Urinary bladder (tissue), 4 donors: ENCODE data around the gene DNALI1. TPM values are rescaled to one million over a fixed set of nuclear protein-coding genes. Genes with fewer than 3 reads are reported as not detected.
A peak's percentile ranks its signal among the peaks of the same experiment; 100 is the strongest.
"Not testable (repeated sequence)": the region's sequence is repeated elsewhere in the genome, so short reads cannot be mapped to it uniquely, and the experiment has no call there.

Source experiments
- DNase-seq: peaks from one replicate; pipeline ENCODE4 v3.0.0-alpha.2; 2015; ENCODE audit errors: extremely low spot score
- H3K27ac ChIP-seq: one replicate; pipeline ENCODE4 v1.5.1; 2013; ENCODE audit warnings: low read depth, mild to moderate bottlenecking, moderate library complexity
- H3K36me3 ChIP-seq: one replicate; pipeline ENCODE4 v1.6.1; 2013; ENCODE audit warnings: mild to moderate bottlenecking, moderate library complexity; ENCODE audit not compliant: insufficient read depth
- H3K4me1 ChIP-seq: one replicate; pipeline ENCODE4 v1.6.1; 2013; ENCODE audit warnings: mild to moderate bottlenecking, moderate library complexity; ENCODE audit not compliant: insufficient read depth
- H3K4me3 ChIP-seq: one replicate; pipeline ENCODE4 v1.5.1; 2013; ENCODE audit warnings: low read depth, low read length
- WGBS: extraction: QIAGEN DNeasy Blood & Tissue Kit; methylation state at CpG from one replicate; pipeline ENCODE4 v1.1.7; 2013; 5-methylcytosine and 5-hydroxymethylcytosine counted together
- polyA plus RNA-seq: library from polyadenylated mRNA; stranded (reverse); fragments of 200-250 nt; gene quantifications from one replicate; pipeline ENCODE4 v1.2.3, GENCODE V29; 2013
- total RNA-seq: library from RNA; depleted of rRNA; stranded (reverse); fragments of >200 nt; gene quantifications from one replicate; pipeline ENCODE4 v1.2.3, GENCODE V29; 2014
- donor health status: healthy with polysubstance abuse.
- donor health status: healthy.

DNALI1 gene
- total and polyA plus RNA-seq, 2 donors: 2.0 to 8.8 TPM

DNA sequence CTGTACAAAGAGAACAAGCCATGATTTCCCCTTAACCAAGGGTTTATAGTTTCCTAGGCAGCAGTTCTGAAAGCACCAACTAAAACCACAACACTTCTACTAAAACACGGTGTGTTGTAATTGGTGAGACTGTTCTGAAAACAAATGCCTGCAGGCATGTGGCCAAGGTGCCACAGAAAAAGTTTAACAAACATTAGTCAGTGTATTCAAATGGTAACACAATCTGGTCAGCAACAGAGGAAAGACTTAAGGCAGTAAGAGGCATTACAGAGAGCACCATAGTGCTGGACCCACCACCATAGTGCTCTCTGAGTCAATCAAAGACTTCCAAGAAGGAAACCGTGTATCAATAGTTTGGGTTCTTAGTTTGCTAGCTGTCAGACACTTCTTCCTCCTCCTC lies 19.4 kb upstream of the DNALI1 start:
- no peak overlapping the region for H3K27ac ChIP-seq
- no peaks in the 10 kb centered on the region for H3K4me1 ChIP-seq
- no peak overlapping the region for H3K4me3 ChIP-seq
- 87% methylated on average over 2 of the region's 2 CpGs for WGBS
- DNase-seq: no peak
- no peaks in the 10 kb centered on the region for H3K36me3 ChIP-seq

DNA sequence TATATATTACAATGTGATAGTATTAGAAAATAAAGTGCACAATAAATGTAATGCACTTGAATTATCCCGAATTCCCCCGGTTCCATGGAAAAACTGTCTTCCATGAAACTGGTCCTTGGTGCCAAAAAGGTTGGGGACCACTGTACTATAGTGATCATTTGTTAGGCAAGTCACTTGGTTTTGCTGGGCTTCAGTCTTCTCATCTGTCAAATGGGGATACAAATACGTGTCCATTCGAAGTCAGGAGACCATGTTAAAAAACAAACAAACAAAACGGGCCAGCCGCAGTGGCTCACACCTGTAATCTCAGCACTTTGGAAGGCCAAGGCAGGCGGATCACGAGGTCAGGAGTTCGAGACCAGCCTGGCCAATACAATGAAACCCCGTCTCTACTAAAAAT lies 17.6 kb upstream of the DNALI1 start:
- H3K4me1 ChIP-seq, H3K36me3 ChIP-seq, H3K4me3 ChIP-seq, DNase-seq, H3K27ac ChIP-seq: not testable (repeated sequence)
- 92% methylated on average over 10 of the region's 10 CpGs for WGBS

DNA sequence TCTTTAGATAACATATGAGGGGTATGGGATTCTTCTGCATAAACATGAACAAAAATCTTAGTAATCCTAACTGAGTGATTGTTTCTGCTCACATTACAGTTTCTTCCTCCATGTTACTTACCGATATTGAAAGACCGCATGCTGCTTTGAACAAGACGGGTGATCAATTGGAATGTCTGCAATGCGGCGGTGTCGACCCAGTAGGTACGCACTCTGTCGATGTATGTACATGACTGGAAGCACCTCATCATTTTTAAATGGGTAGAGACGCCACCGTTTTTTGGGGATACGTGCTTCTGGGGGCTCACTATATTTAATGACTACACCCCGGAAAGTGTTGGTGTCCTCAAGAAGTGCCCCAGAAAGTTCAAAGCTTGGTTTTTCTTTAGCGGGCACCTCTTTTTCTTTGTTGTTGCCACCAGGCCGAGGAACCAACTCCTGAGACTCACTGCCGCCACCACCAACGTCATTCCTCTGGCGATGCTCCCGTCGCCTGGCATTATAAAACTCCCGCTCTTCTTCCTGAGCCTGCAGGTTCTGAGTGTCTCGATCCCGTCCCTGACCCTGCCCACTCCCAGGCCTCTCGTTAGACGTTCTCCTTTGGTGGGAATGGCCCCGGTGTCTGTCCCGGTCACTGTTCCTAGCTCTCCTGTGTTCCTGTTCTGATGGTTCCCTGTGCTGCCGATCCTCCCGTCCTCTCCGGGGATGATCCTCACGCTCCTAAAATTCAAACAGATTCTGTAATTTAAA lies 16.5 kb upstream of the DNALI1 start:
- DNase-seq: no peak
- H3K36me3 ChIP-seq: no peaks in the 10 kb centered on the region
- 95% methylated on average over 30 of the region's 30 CpGs for whole genome bisulfite sequencing
- no peaks in the 10 kb centered on the region for H3K4me1 ChIP-seq
- H3K4me3 ChIP-seq: no peak overlapping the region
- no peak overlapping the region for H3K27ac ChIP-seq

DNA sequence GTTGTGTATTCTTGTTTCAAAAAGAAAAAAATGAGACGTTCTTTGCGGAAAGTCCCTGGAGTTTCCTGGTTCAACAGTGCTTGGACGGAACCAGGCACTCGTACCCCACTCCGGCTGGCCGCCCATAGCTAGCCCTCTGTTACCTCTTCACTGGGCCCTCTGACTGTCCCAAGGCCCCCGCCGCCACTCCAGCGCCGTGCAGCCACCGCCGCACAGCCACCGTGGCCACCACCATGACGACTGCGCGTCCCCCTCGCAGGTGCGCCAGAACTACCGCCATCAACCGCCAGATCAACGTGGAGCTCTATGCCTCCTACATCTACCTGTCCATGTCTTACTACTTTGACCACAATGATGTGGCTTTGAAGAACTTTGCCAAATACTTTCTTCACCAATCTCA lies 12.2 kb upstream of the DNALI1 start:
- 98% methylated on average over 21 of the region's 21 CpGs for WGBS
- DNase-seq: no peak
- H3K36me3 ChIP-seq: peaks cover 3% of the 10 kb centered on the region
- H3K4me1 ChIP-seq: no peaks in the 10 kb centered on the region
- no peak overlapping the region for H3K27ac ChIP-seq
- H3K4me3 ChIP-seq: no peak overlapping the region

DNA sequence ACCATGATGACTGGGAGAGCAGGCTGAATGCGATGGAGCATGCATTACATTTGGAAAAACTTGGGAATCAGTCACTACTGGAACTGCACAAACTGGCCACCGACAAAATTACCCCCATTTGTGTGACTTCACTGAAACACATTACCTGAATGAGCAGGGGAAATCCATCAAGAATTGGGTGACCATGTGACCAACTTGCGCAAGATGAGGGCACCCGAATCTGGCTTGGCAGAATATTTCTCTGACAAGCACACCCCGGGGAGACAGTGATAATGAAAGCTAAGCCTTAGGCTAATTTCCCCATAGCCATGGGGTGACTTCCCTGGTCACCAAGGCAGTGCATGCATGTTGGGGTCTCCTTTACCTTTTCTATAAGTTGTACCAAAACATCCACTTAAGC lies 11.7 kb upstream of the DNALI1 start:
- DNase-seq: no peak
- no peaks in the 10 kb centered on the region for H3K4me1 ChIP-seq
- no peak overlapping the region for H3K27ac ChIP-seq
- 84% methylated on average over 5 of the region's 5 CpGs for WGBS
- peaks cover 3% of the 10 kb centered on the region for H3K36me3 ChIP-seq
- no peak overlapping the region for H3K4me3 ChIP-seq

DNA sequence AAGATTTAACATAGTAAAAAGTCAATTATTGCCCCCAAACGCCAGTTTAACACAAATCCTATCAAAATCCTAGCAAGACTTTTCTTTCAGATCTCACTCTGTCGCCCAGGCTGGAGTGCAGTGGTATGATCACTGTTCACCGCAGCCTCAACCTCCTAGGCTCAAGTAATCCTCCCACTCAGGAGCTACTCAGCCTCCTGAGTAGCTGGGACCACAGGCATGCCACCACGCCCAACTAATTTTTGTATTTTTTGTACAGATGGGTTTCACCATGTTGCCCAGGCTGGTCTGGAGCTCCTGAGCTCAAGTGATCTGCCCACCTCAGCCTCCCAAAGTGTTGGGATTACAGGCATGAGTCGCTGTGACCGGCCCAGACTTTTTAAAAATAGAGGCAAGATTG lies 7.4 kb upstream of the DNALI1 start:
- Histone ChIP-seq H3K36me3 (peaks cover 3% of the 10 kb centered on the region), H3K4me3 (no peak overlapping the region)
- 94% methylated on average over 6 of the region's 6 CpGs for WGBS

DNA sequence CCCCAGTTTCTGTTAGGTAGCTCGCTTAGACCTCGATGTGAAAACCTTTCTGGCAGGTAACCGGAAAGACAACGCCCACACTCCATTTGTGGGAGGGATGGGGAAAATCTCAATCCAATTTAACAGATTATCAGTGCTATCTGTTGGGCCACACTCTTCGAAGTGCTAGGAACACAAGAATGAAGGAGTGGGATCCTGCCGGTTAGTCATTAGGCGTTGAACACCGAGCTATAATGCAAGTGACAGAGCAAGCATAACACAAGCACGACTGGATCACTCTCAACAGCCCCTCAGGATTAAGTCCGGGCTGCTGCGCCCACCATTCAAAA lies 3.2 kb upstream of the DNALI1 start:
- H3K4me1 ChIP-seq: no peaks in the 10 kb centered on the region
- no peak for DNase-seq
- H3K27ac ChIP-seq: no peak overlapping the region
- WGBS: 4% methylated on average over 11 of the region's 11 CpGs
- H3K36me3 ChIP-seq: no peaks in the 10 kb centered on the region
- H3K4me3 ChIP-seq: peak overlapping the region; percentile 91

More for the DNA sequence above, 7.4 kb upstream of the DNALI1 start:
- DNase-seq: no peak
- H3K4me1 ChIP-seq: no peaks in the 10 kb centered on the region
- no peak overlapping the region for H3K27ac ChIP-seq

DNA sequence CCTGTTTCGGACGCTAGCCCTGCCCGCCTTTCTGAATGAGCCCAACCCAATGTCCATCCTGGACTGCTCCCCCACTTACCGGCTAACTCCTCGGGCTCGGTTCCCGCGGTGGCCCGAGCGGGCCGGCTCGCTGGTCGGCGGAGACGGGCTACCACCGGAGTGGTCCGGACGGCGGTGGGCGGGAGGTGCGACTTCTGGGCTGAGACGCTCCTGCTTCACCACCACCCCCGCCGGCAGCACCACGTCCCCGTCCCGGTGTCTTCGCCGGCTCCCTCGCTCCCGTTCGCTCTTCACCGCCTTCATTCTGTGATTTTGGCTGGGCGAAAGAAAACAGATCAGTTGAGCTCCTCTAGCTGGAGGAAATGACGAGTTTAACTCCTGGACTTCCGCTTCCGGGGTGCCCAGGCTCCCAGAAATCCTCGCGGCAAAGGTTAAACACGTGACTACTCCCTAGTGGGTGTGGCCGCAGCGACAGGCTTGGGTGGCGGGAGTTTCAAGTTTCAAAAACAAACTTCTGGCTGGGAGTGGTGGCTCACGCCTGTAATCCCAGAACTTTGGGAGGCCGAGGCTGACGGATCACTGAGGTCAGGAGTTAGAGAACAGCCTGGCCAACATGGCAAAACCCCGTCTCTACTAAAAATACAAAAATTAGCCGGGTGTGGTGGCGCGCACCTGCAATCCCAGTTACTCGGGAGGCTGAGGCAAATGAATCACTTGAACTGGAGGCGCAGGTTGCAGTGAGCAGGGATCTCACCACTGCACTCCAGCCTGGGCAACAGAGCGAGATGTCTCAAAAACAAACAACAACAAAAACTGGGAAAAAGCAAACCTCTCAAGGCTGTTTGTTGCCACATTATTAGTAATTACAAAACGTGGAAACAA lies 2.6 kb upstream of the DNALI1 start, which contains the start of gene SNIP1:
TSS of gene SNIP1 (minus strand) at position 367 of the 882 bp plus-strand sequence. CDS start at position 303, 64 bp downstream.
- 13% methylated on average over 54 of the region's 54 CpGs for WGBS
- peak; percentile 90 for DNase-seq
- no peaks in the 10 kb centered on the region for H3K36me3 ChIP-seq
- H3K4me1 ChIP-seq: no peaks in the 10 kb centered on the region
- peak within 1 kb of the TSS; percentile 91 for H3K4me3 ChIP-seq
- peak within 1 kb of the TSS; percentile 91 for H3K27ac ChIP-seq

DNA sequence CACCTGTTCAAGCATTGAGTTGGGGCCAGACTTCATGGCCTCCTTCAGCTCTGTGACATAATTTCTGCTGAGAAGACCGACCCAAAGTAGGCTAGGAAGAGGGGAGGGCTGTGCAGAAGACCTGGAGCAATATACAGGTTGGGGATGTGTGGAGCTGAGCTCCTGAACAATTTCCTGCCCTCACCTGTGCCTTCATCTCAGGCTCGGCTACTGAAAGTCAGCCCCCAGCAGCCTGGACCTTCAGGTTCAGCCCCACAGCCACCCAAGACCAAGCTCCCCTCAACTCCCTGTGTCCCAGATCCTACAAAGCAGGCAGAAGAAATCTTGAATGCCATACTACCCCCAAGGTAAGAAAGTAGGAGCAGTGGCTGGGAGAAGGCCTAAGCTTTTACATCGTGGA lies 662 bp downstream of the DNALI1 start:
- WGBS: 80% methylated on average over 3 of the region's 3 CpGs
- DNase-seq: no peak
- Histone ChIP-seq H3K27ac (no peak overlapping the region), H3K36me3 (no peaks in the 10 kb centered on the region), H3K4me3 (no peak overlapping the region), H3K4me1 (no peaks in the 10 kb centered on the region)

DNA sequence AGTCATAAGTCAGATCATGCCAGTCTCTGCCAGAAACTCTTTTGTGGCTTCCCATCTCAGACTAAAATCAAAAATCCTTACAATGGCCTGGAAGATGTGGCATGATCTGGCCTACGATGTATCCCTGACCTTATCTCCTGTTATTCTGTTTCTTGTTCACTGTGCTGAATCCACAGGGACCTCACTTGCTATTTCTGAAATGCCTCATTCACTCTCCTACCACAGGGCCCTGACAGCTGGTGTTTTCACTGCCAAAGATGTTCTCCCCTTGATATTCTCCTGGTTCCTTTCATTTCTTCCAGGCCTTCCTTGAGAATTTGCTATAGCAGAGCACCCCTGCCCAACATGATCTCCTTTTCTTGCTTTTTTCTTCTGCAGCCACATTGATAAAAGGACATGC lies 1.7 kb downstream of the DNALI1 start:
- Histone ChIP-seq H3K27ac (no peak overlapping the region), H3K36me3 (no peaks in the 10 kb centered on the region), H3K4me1 (no peaks in the 10 kb centered on the region), H3K4me3 (no peak overlapping the region)
- 84% methylated on average over 1 of the region's 1 CpG for WGBS
- DNase-seq: no peak

DNA sequence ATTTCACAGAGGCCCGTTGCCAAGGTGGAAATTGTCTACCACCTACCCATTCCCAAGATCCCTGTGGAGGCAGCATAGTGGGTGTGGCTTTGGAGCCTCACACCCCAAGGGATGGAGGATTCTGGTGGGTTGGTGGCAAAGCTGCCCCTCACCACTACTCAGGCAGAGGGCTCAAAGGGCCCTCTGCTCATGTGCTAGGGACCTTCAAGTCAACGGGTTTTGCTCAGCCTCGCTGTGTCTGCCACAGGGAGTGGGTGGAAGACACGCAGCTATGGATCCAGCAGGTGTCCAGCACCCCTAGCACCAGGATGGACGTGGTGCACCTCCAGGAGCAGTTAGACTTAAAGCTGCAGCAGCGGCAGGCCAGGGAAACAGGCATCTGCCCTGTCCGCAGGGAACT lies 2.3 kb downstream of the DNALI1 start:
- DNase-seq: no peak

DNA sequence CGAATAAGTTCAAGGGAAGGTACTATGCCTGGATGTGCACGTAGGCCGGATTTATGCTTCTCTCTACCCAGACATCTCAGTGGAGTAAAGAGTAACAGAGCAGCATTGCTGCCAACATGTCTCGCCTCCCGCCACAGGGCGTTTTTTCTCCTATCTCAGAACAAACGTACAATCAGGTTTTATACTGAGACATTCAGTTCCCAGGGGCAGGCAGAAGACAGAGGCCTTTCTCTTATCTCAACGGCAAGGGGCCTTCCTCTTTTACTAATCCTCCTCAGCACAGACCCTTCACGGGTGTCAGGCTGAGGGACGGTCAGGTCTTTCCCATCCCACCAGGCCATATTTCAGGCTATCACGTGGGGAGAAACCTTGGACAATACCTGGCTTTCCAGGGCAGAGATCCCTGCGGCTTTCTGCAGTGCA lies 3.2 kb downstream of the DNALI1 start:
- not testable (repeated sequence) for H3K36me3 ChIP-seq, DNase-seq, H3K4me3 ChIP-seq, H3K27ac ChIP-seq, H3K4me1 ChIP-seq
- 61% methylated on average over 12 of the region's 12 CpGs for WGBS

More for the DNA sequence above, 2.3 kb downstream of the DNALI1 start:
- no peaks in the 10 kb centered on the region for H3K36me3 ChIP-seq
- H3K4me1 ChIP-seq: no peaks in the 10 kb centered on the region
- H3K27ac ChIP-seq: no peak overlapping the region
- WGBS: 93% methylated on average over 7 of the region's 7 CpGs
- no peak overlapping the region for H3K4me3 ChIP-seq

DNA sequence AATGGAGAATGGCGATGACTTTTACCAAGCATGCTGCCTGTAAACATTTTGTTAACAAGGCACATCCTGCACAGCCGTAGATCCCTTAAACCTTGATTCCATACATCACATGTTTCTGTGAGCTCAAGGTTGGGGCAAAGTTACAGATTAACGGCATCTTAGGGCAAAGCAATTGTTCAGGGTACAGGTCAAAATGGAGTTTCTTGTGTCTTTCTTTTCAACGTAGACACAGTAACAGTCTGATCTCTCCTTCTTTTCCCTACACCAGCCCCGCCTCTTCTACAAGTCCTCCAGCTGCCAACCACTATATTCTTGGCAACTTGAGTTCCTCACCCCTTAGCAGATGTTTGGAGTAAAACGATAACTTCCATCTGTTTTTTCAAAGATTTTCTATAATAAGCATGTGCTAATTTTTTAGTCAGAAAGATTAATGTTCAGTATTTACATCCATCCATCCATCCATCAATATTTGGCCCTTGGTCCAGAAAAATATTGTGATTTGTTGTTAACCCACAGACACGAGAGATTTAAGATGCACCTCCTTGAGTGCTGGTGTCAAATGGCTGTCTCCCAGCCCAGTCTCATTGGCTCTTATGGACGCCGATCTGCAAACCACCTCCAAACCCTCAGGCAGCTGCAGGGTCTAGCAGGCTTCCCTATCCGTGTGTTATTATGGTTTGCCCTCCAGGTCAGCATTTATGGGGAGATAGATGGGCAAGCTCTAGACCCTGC lies 3.8 kb downstream of the DNALI1 start:
- 53% methylated on average over 10 of the region's 10 CpGs for WGBS
- Histone ChIP-seq H3K4me3 (no peak overlapping the region), H3K27ac (no peak overlapping the region), H3K4me1 (no peaks in the 10 kb centered on the region), H3K36me3 (no peaks in the 10 kb centered on the region)
- no peak for DNase-seq
